ENCODE results near the gene MCU.

- TF ChIP-seq CTCF (IDR thresholded peaks at IDR 0.05) (no peak), POLR2A (IDR thresholded peaks at IDR 0.05) (no peak)
Measured at GRCh38 chr10:72814099-72814790, 122.3 kb downstream of the MCU start.

Data from testis (tissue), 2 donors.